KMS-11 (cell line): ENCODE measurements around the gene MEGF11.

Experiments used
- H2AFZ ChIP-seq: fragments of 200-600 bp; sonication (generic); 2 replicates; pipeline ENCODE4 v1.6.1; 2016; ENCODE audit warnings: antibody characterized with exemption, mixed run types, low read depth
- H3K27ac ChIP-seq: fragments of 200-600 bp; sonication (generic); 2 replicates; pipeline ENCODE4 v1.6.1; 2016; ENCODE audit warnings: mild to moderate bottlenecking, mixed run types
- H3K27me3 ChIP-seq: fragments of 200-600 bp; sonication (generic); 2 replicates; pipeline ENCODE4 v1.6.1; 2017; ENCODE audit warnings: mild to moderate bottlenecking, low read depth, mixed run types, moderate library complexity; ENCODE audit not compliant: insufficient read depth
- H3K36me3 ChIP-seq: fragments of 200-600 bp; sonication (generic); 2 replicates; pipeline ENCODE4 v1.6.1; 2017; ENCODE audit warnings: mild to moderate bottlenecking, mixed run types; ENCODE audit not compliant: insufficient read depth
- H3K4me1 ChIP-seq: fragments of 200-600 bp; sonication (generic); 2 replicates; pipeline ENCODE4 v1.6.1; 2016; ENCODE audit warnings: mild to moderate bottlenecking, low read depth, mixed run types; ENCODE audit not compliant: poor library complexity, severe bottlenecking
- H3K4me2 ChIP-seq: fragments of 200-600 bp; sonication (generic); 2 replicates; pipeline ENCODE4 v1.7.0; 2016; ENCODE audit warnings: mild to moderate bottlenecking, mixed run types
- H3K4me3 ChIP-seq: fragments of 200-600 bp; sonication (generic); IDR thresholded peaks from 2 replicates; pipeline ENCODE4 v1.6.1; 2017; ENCODE audit warnings: low read depth, low read length, mixed read lengths; ENCODE audit not compliant: insufficient read depth
- H3K79me2 ChIP-seq: fragments of 200-600 bp; sonication (generic); 2 replicates; pipeline ENCODE4 v1.6.1; 2016; ENCODE audit warnings: low read depth, mixed run types; ENCODE audit not compliant: insufficient read depth
- H3K9ac ChIP-seq: fragments of 200-600 bp; sonication (generic); 2 replicates; pipeline ENCODE4 v1.6.1; 2016; ENCODE audit warnings: mild to moderate bottlenecking, mixed run types
- H4K20me1 ChIP-seq: fragments of 200-600 bp; sonication (generic); 2 replicates; pipeline ENCODE4 v1.6.1; 2016; ENCODE audit warnings: mild to moderate bottlenecking, mixed run types; ENCODE audit not compliant: insufficient read depth
- TF ChIP-seq, protein P1 (sequence below): fragments of 200-600 bp; sonication (generic); conservative IDR thresholded peaks from 2 replicates; pipeline ENCODE4 v1.6.1; 2017; ENCODE audit warnings: low read depth, mild to moderate bottlenecking, antibody characterized with exemption, low read length, moderate library complexity, mixed read lengths

The MEGF11 gene

DNA sequence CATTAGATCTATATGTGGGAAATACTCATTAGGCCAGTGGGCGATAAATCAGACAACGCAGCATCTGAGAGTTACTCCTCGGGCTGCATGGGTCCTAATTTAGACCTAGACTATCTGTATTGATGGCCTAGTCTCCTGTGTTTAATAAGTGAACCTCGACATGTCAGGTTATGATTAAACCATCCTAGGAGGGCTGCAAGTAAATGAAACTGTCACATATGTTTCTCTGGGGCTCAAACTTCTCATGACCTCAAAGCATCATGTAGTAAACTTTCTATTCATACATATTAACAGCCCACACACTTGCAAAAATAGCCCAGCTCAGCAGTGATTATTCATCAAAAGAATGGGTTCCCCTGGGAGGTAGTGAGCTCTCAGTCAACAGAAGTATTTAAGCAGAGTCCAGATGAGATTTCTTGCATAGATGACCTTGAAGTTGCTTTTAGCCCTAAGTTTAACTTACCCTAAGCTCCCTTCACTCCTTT is 332.7 kb downstream of the MEGF11 start:
- Histone ChIP-seq H3K9ac (no peak overlapping the region), H3K4me2 (no peak overlapping the region)
- TF ChIP-seq, protein P1, sequence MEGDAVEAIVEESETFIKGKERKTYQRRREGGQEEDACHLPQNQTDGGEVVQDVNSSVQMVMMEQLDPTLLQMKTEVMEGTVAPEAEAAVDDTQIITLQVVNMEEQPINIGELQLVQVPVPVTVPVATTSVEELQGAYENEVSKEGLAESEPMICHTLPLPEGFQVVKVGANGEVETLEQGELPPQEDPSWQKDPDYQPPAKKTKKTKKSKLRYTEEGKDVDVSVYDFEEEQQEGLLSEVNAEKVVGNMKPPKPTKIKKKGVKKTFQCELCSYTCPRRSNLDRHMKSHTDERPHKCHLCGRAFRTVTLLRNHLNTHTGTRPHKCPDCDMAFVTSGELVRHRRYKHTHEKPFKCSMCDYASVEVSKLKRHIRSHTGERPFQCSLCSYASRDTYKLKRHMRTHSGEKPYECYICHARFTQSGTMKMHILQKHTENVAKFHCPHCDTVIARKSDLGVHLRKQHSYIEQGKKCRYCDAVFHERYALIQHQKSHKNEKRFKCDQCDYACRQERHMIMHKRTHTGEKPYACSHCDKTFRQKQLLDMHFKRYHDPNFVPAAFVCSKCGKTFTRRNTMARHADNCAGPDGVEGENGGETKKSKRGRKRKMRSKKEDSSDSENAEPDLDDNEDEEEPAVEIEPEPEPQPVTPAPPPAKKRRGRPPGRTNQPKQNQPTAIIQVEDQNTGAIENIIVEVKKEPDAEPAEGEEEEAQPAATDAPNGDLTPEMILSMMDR = no peak

DNA sequence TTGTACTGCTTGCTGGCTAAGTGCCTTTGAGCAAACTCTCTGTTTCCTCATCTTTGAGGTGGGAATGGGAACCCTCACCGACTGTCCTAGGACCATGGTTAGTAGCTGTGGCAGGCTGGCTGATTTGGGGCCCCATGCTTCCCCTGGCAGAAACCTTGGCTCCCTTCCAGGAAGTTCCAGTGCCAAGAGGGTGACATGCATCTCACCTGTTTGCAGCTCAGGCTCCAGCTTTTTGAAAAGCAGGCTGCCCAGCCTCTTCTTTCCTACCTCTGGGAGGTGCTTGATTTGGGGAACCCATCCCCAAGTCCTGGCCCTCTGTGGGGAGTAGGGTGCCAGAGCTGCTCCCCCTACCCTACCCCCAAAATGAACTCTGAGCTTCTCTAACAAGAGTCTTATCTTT is 333.4 kb downstream of the MEGF11 start:
- Histone ChIP-seq H3K79me2 (no peaks in the 10 kb centered on the region), H3K4me2 (0 out of 2 replicates have a peak overlapping the region, but pooled peaks have one; percentile 6), H2AFZ (no peak overlapping the region), H3K36me3 (no peaks in the 10 kb centered on the region), H3K4me1 (peaks cover 54% of the 10 kb centered on the region), H3K9ac (no peak overlapping the region), H3K27ac (no peak overlapping the region), H3K27me3 (no peaks in the 10 kb centered on the region), H3K4me3 (no peak overlapping the region), H4K20me1 (no peaks in the 10 kb centered on the region)
- TF ChIP-seq, protein P1 = no peak

More for the DNA sequence above, 332.7 kb downstream of the MEGF11 start:
- Histone ChIP-seq H3K79me2 (no peaks in the 10 kb centered on the region), H2AFZ (no peak overlapping the region), H3K36me3 (no peaks in the 10 kb centered on the region), H3K4me1 (peaks cover 49% of the 10 kb centered on the region), H4K20me1 (no peaks in the 10 kb centered on the region), H3K27me3 (no peaks in the 10 kb centered on the region), H3K4me3 (no peak overlapping the region), H3K27ac (no peak overlapping the region)

DNA sequence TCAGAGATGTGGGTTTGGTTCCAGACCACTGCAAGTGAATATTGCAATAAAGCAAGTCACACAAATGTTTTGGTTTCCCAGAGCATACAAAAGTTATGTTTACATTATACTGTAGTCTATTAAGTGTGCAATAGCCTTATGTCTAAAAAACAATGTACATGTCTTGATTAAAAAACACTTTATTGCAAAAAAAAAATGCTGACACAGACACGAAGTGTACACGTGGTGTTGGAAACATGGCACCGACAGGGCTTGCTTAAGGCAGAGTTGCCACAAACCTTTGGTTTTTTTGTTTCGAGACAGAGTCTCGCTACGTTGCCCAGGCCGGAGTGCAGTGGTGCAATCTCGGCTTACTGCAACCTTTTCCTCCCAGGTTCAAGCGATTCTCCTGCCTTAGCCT is 334.2 kb downstream of the MEGF11 start:
- no peaks in the 10 kb centered on the region for H4K20me1 ChIP-seq
- peaks cover 54% of the 10 kb centered on the region for H3K4me1 ChIP-seq
- H3K27me3 ChIP-seq = no peaks in the 10 kb centered on the region
- H3K79me2 ChIP-seq = no peaks in the 10 kb centered on the region
- H3K27ac ChIP-seq = no peak overlapping the region
- TF ChIP-seq, protein P1 = no peak
- H3K4me2 ChIP-seq = no peak overlapping the region
- no peak overlapping the region for H2AFZ ChIP-seq
- H3K4me3 ChIP-seq = no peak overlapping the region
- no peaks in the 10 kb centered on the region for H3K36me3 ChIP-seq
- H3K9ac ChIP-seq = no peak overlapping the region

DNA sequence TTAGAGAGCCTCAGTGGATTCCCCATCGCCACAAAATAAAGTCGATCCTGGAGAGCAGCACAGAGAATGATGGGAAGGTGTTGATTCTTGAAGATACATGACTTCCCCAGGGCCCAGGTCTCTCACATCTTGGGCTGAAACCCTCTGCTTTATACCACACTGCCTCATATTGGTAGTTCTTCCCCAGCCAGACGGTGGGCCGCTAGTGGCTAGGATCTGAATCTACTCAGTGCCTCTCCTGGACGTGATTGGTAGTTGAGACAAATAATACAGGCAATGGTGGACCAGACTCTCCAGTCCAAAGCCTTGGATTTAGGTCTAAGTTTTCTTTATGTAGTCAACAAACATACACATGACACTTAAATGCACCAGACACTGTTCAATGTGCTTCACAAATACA is 334.6 kb downstream of the MEGF11 start:
- H4K20me1 ChIP-seq = no peaks in the 10 kb centered on the region
- TF ChIP-seq, protein P1 = no peak
- H3K36me3 ChIP-seq = no peaks in the 10 kb centered on the region
- H3K4me3 ChIP-seq = no peak overlapping the region
- H3K4me2 ChIP-seq = no peak overlapping the region
- H3K27me3 ChIP-seq = no peaks in the 10 kb centered on the region
- no peak overlapping the region for H2AFZ ChIP-seq
- no peaks in the 10 kb centered on the region for H3K79me2 ChIP-seq
- peaks cover 54% of the 10 kb centered on the region for H3K4me1 ChIP-seq
- H3K27ac ChIP-seq = no peak overlapping the region
- no peak overlapping the region for H3K9ac ChIP-seq
